NCI-H1694 (cell line): Measurements from ENCODE around the gene ARHGEF1.
"Not testable (repeated sequence)": the region's sequence is repeated elsewhere in the genome, so short reads cannot be mapped to it uniquely, and the experiment has no call there.

Source experiments
- DNase-seq: peaks from one replicate; lab custom pipeline; 2025; lab: John Stamatoyannopoulos, UW

The ARHGEF1 gene

GRCh38 chr19:41905273-41906002, 22.5 kb downstream of the ARHGEF1 start:
- DNase-seq, result no peak

- DNase-seq, result no peak
Measured at GRCh38 chr19:41906271-41906670, 23.3 kb downstream of the ARHGEF1 start.

- no peak for DNase-seq
Measured at GRCh38 chr19:41906916-41907680, 24.1 kb downstream of the ARHGEF1 start.

GRCh38 chr19:41907994-41908615, 25.1 kb downstream of the ARHGEF1 start:
- no peak for DNase-seq

GRCh38 chr19:41908724-41909464, 25.9 kb downstream of the ARHGEF1 start:
- no peak for DNase-seq

- no peak for DNase-seq
Measured at GRCh38 chr19:41909706-41910105, 26.7 kb downstream of the ARHGEF1 start.

- no peak for DNase-seq
Measured at GRCh38 chr19:41910240-41910991, 27.4 kb downstream of the ARHGEF1 start.

GRCh38 chr19:41910992-41911888, 28.3 kb downstream of the ARHGEF1 start:
- DNase-seq, result no peak

GRCh38 chr19:41911889-41912731, 29.1 kb downstream of the ARHGEF1 start:
- no peak for DNase-seq

- DNase-seq, result no peak
Measured at GRCh38 chr19:41912899-41913537, 30.0 kb downstream of the ARHGEF1 start.

- no peak for DNase-seq
Measured at GRCh38 chr19:41913538-41914423, 30.8 kb downstream of the ARHGEF1 start.

GRCh38 chr19:41914424-41914834, 31.4 kb downstream of the ARHGEF1 start:
- DNase-seq, result not testable (repeated sequence)

GRCh38 chr19:41915021-41915775, 32.2 kb downstream of the ARHGEF1 start:
- no peak for DNase-seq

- DNase-seq, result no peak
Measured at GRCh38 chr19:41915776-41916414, 32.9 kb downstream of the ARHGEF1 start.

- no peak for DNase-seq
Measured at GRCh38 chr19:41917676-41918075, 34.7 kb downstream of the ARHGEF1 start.

- no peak for DNase-seq
Measured at GRCh38 chr19:41918095-41918494, 35.1 kb downstream of the ARHGEF1 start.
